GM12864 (cell line): ENCODE measurements around the gene ACSM6.
"Not testable (repeated sequence)": the region's sequence is repeated elsewhere in the genome, so short reads cannot be mapped to it uniquely, and the experiment has no call there.

Experiments used
- DNase-seq: peaks from one replicate; pipeline ENCODE4 v3.0.0-alpha.2; 2011; ENCODE audit warnings: low read depth
- H3K4me3 ChIP-seq: 2 replicates; pipeline ENCODE4 v1.5.1; 2011; ENCODE audit warnings: mild to moderate bottlenecking, low read depth, low read length, control low read depth
- TF ChIP-seq, protein P1 (sequence below): IDR thresholded peaks from 2 replicates; pipeline ENCODE4 v1.5.1; 2011; ENCODE audit warnings: low read depth, mild to moderate bottlenecking, moderate library complexity, low read length, control low read depth, inconsistent platforms; ENCODE audit errors: missing control alignments

ACSM6 gene

DNA sequence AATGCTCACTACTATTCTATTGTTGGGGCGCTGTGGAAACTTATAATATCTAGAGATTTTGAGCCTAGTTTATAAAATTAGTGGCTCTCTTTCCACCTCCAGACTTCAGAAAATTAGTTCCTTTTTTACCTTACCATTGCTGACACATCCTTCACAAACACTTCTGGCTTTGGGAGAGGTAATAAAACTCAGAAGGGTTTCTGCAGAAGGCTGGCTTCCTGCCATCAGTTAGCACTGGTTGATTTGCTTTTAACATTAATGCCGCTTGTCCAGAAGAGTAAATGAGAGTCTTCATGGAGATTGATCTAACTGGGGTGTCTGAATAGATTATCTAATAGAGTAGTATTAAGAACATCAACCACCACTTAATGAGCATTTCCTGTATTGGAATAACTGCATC lies 20.3 kb downstream of the ACSM6 start:
- no peak overlapping the region for H3K4me3 ChIP-seq
- DNase-seq, result no peak
- TF ChIP-seq, protein P1, sequence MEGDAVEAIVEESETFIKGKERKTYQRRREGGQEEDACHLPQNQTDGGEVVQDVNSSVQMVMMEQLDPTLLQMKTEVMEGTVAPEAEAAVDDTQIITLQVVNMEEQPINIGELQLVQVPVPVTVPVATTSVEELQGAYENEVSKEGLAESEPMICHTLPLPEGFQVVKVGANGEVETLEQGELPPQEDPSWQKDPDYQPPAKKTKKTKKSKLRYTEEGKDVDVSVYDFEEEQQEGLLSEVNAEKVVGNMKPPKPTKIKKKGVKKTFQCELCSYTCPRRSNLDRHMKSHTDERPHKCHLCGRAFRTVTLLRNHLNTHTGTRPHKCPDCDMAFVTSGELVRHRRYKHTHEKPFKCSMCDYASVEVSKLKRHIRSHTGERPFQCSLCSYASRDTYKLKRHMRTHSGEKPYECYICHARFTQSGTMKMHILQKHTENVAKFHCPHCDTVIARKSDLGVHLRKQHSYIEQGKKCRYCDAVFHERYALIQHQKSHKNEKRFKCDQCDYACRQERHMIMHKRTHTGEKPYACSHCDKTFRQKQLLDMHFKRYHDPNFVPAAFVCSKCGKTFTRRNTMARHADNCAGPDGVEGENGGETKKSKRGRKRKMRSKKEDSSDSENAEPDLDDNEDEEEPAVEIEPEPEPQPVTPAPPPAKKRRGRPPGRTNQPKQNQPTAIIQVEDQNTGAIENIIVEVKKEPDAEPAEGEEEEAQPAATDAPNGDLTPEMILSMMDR, result no peak

- TF ChIP-seq, protein P1, result no peak
- H3K4me3 ChIP-seq, result no peak overlapping the region
- no peak for DNase-seq
Observed at GRCh38 chr10:95214793-95215192, 20.8 kb downstream of the ACSM6 start.

DNA sequence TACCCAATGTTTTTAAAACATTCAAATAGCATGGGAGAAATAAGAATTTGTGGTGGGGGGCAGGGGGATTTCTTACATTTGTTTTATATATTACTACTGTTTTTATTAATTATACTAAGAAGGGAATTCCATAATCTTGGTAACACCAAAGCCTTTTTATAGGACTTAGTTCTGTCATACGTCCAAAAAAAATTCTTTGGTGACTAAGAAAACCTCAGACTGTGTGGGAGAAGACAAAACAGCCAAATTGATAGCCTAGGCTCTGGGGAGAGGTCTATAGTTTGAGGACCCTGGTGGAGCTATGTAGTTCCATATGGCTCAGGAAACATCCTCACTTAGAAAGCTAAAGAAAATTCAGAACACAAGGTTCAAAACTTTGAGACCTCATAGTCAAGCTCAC lies 23.4 kb downstream of the ACSM6 start:
- no peak for DNase-seq
- TF ChIP-seq, protein P1, result no peak
- no peak overlapping the region for H3K4me3 ChIP-seq

DNA sequence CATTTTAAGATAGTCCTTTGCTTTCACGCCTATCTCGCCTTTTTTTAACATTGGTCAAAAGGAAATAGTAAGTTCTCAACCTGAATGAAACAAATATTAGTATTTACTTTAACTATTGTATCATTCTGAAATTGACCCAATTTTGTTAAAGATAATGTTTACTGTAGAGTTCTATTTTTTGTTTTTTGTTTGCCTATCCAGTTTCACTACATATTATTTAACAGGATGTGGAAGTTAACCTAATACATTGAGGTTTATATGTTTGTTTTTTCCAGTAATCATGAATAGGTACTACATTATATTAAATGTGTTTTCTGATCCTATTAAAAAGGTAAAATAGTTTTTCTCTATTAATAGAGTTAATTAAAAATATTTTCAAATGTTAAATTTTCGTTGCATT lies 26.5 kb downstream of the ACSM6 start:
- TF ChIP-seq, protein P1, result no peak
- no peak for DNase-seq
- no peak overlapping the region for H3K4me3 ChIP-seq

DNA sequence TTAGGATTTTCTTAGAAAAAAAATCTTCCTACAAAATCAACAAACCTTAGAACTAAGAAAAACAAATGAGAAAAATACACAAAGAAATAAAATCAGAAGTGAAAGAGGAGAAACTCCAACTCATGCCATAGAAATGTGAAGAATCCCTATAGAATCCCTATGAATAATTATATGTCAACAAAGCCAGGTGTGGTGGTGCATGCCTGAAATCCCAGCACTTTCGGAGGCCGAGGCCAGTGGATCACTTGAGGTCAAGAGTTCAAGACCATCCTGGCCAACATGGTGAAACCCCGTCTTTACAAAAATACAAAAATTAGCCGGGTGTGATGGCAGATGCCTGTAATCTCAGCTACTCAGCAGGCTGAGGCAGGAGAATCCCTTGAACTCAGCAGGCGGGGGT lies 27.1 kb downstream of the ACSM6 start:
- DNase-seq, result no peak
- no peak overlapping the region for H3K4me3 ChIP-seq
- TF ChIP-seq, protein P1, result no peak

GRCh38 chr10:95225136-95225535 lies 31.1 kb downstream of the ACSM6 start:
- H3K4me3 ChIP-seq, result no peak overlapping the region
- no peak for DNase-seq
- TF ChIP-seq, protein P1, result no peak

DNA sequence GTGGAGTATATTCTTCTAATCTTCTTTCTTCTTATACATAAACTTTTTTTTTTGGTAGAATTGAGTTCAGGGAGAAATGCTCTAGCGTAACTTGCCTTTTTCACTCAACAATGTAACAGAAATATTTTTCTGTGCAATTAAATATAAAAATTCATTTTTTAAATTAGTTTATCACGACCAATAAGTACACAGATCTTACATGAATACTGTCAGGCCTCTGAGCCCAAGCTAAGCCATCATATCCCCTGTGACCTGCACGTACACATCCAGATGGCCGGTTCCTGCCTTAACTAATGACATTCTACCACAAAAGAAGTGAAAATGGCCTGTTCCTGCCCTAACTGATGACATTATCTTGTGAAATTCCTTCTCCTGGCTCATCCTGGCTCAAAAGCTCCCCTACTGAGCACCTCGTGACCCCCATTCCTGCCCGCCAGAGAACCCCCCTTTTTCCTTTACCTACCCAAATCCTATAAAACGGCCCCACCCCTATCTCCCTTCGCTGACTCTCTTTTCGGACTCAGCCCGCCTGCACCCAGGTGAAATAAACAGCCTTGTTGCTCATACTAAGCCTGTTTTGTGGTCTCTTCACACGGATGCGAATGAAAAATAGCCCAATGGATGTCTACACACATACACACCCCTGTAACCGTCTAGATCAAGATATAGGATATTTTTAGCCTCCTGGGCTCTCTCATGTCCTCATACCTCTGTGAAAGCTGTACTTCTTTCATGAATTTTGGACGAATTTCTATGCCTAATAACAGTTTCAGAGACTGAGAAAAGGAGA lies 35.1 kb downstream of the ACSM6 start:
- H3K4me3 ChIP-seq, DNase-seq: not testable (repeated sequence)
